A673 (cell line): Measurements from ENCODE around the gene TRDN. TPM values are rescaled to one million over a fixed set of nuclear protein-coding genes. Genes with fewer than 3 reads are reported as not detected.
"Not testable (repeated sequence)": the region's sequence is repeated elsewhere in the genome, so short reads cannot be mapped to it uniquely, and the experiment has no call there.

Experiments
- BruUV-seq: library from RNA; stranded (reverse); fragments of 400-500 nt; replicated peaks from 2 replicates; lab custom pipeline; 2021; lab: Mats Ljungman, UMichigan
- CTCF ChIA-PET: fragments of 300-600 bp; sonication (Branson Sonifier 250); formaldehyde crosslinking; loops from one replicate; lab custom pipeline; 2022; ENCODE audit warnings: antibody characterized with exemption; lab: Charles Lee
- POLR2A ChIA-PET: fragments of 300-600 bp; sonication (Branson Sonifier 250); formaldehyde crosslinking; loops from one replicate; lab custom pipeline; 2022; ENCODE audit warnings: antibody characterized with exemption; ENCODE audit not compliant: low non-redundant PET; lab: Charles Lee
- DNase-seq: peaks from one replicate; pipeline ENCODE4 v3.0.0-alpha.2; 2015; ENCODE audit warnings: low spot score
- H3K27ac ChIP-seq: fragments of 200-600 bp; sonication (generic); 2 replicates; pipeline ENCODE4 v1.5.1; 2016; ENCODE audit warnings: mixed run types, low read depth, mild to moderate bottlenecking, mixed read lengths, antibody characterized with exemption, low read length; ENCODE audit not compliant: poor library complexity, severe bottlenecking
- H3K27me3 ChIP-seq: fragments of 200-600 bp; sonication (generic); replicated peaks from 2 replicates; pipeline ENCODE4 v1.6.1; 2017; ENCODE audit warnings: mixed run types, low read depth, mild to moderate bottlenecking, mixed read lengths, antibody characterized with exemption, low read length; ENCODE audit not compliant: insufficient read depth, poor library complexity
- H3K36me3 ChIP-seq: fragments of 200-600 bp; sonication (generic); 2 replicates; pipeline ENCODE4 v1.6.1; 2016; ENCODE audit warnings: mixed run types, mild to moderate bottlenecking, mixed read lengths, antibody characterized with exemption, low read length; ENCODE audit not compliant: insufficient read depth, poor library complexity, severe bottlenecking
- H3K4me1 ChIP-seq: fragments of 200-600 bp; sonication (generic); 2 replicates; pipeline ENCODE4 v1.6.1; 2017; ENCODE audit warnings: mixed run types, mild to moderate bottlenecking, mixed read lengths, antibody characterized with exemption, low read length; ENCODE audit not compliant: insufficient read depth, poor library complexity, severe bottlenecking
- H3K4me3 ChIP-seq: fragments of 200-600 bp; sonication (generic); 2 replicates; pipeline ENCODE4 v1.5.1; 2016; ENCODE audit warnings: low read depth, mixed run types, mild to moderate bottlenecking, mixed read lengths, low read length; ENCODE audit not compliant: poor library complexity, severe bottlenecking
- H3K9me3 ChIP-seq: fragments of 200-600 bp; sonication (generic); 2 replicates; pipeline ENCODE4 v1.6.1; 2016; ENCODE audit warnings: mixed run types, low read depth, mild to moderate bottlenecking, mixed read lengths, antibody characterized with exemption, low read length; ENCODE audit not compliant: poor library complexity, severe bottlenecking
- EZH2 ChIP-seq: fragments of 200-600 bp; sonication (generic); IDR thresholded peaks from 2 replicates; pipeline ENCODE4 v1.6.1; 2017; ENCODE audit warnings: borderline replicate concordance, low read depth, mild to moderate bottlenecking, mixed read lengths, antibody characterized with exemption, low read length; ENCODE audit not compliant: poor library complexity, severe bottlenecking
- intact Hi-C: fragments of 100-400 bp; cut with micrococcal nuclease; formaldehyde crosslinking; loops from one replicate; pipeline ENCODE4 v1.10.0; 2022; ENCODE audit not compliant: unreplicated experiment
- total RNA-seq: library from RNA; stranded (reverse); gene quantifications from 2 replicates; pipeline ENCODE4 v1.2.3, GENCODE V29; 2021
- TF ChIP-seq, protein P1 (sequence below): fragments of 300-800, 200-600 bp; sonication (generic); conservative IDR thresholded peaks from 2 replicates; pipeline ENCODE4 v1.5.1; 2017; ENCODE audit warnings: low read depth, mild to moderate bottlenecking, antibody characterized with exemption, low read length, moderate library complexity, mixed read lengths

TRDN gene
- total RNA-seq, 1 experiment from 2014 or later: 3.8 TPM

DNA sequence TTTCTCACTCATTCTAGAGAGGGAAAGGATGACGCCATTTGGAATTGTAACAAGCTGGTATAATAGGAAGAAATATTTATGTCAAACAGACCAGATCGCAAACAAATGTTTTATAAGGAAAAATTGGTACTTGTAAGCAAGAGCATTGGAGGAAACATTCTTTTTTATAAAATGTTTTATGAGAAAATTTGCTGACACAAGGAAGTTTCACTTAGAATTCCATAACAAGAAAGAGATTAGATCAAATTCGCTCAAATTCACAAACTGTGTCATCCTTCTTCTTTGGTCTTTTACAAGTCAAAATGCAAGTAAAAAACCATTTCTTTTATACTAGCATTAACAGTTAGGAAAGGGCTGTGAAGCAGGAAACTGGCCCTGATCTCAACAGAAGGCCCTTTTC, 179.9 kb downstream of the TRDN start:
- Histone ChIP-seq H3K4me3 (no peak overlapping the region), H3K27ac (no peak overlapping the region), H3K27me3 (no peaks in the 10 kb centered on the region), H3K9me3 (no peaks in the 10 kb centered on the region), H3K36me3 (no peaks in the 10 kb centered on the region), H3K4me1 (no peaks in the 10 kb centered on the region)
- DNase-seq: peak; percentile 31
- CTCF ChIA-PET: no interaction called here
- no TSS peak for BruUV-seq
- POLR2A ChIA-PET: no interaction called here
- TF ChIP-seq, protein P1, sequence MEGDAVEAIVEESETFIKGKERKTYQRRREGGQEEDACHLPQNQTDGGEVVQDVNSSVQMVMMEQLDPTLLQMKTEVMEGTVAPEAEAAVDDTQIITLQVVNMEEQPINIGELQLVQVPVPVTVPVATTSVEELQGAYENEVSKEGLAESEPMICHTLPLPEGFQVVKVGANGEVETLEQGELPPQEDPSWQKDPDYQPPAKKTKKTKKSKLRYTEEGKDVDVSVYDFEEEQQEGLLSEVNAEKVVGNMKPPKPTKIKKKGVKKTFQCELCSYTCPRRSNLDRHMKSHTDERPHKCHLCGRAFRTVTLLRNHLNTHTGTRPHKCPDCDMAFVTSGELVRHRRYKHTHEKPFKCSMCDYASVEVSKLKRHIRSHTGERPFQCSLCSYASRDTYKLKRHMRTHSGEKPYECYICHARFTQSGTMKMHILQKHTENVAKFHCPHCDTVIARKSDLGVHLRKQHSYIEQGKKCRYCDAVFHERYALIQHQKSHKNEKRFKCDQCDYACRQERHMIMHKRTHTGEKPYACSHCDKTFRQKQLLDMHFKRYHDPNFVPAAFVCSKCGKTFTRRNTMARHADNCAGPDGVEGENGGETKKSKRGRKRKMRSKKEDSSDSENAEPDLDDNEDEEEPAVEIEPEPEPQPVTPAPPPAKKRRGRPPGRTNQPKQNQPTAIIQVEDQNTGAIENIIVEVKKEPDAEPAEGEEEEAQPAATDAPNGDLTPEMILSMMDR: no peak
- TF ChIP-seq EZH2: no peak
- intact Hi-C loops: no loop called here

DNA sequence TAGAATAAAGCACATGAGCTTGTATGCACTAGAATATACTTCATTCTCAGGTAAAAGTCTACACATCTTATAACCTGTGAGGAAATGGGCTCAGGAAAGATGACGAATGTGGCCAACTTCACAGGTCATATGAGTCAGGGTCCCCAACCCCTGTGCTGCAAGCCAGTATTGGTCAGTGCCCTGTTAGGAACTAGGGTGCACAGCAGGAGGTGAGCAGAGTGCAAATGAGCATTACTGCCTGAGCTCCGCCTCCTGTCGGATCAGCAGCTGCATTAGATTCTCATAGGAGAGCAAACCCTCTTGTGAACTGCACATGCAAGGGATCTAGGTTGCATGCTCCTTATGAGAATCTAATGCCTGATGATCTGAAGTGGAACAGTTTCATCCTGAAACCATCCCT, 182.3 kb downstream of the TRDN start:
- TF ChIP-seq, protein P1: no peak
- TF ChIP-seq EZH2: no peak
- Histone ChIP-seq H3K27ac (no peak overlapping the region), H3K4me1 (no peaks in the 10 kb centered on the region), H3K36me3 (no peaks in the 10 kb centered on the region), H3K4me3 (no peak overlapping the region), H3K9me3 (no peaks in the 10 kb centered on the region), H3K27me3 (no peaks in the 10 kb centered on the region)
- intact Hi-C loops: no loop called here
- DNase-seq: no peak
- ChIA-PET CTCF (no interaction called here), POLR2A (no interaction called here)
- BruUV-seq: no TSS peak

DNA sequence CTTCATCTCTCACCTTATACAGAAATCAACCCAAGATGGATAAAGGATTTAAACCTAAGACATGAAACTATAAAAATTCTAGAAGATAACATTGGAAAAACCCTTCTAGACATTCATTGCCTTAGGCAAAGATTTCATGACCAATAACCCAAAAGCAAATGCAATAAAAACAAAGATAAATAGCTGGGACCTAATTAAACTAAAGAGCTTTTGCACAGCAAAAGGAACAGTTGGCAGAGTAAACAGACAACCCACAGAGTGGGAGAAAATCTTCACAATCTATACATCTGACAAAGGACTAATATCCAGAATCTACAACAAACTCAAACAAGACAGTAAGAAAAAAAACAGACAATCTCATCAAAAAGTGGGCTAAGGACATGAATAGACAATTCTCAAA, 183.7 kb downstream of the TRDN start:
- DNase-seq, CTCF ChIA-PET, H3K4me3 ChIP-seq, H3K9me3 ChIP-seq, POLR2A ChIA-PET, BruUV-seq, intact Hi-C loops, H3K27ac ChIP-seq, H3K36me3 ChIP-seq, H3K4me1 ChIP-seq, H3K27me3 ChIP-seq: not testable (repeated sequence)

DNA sequence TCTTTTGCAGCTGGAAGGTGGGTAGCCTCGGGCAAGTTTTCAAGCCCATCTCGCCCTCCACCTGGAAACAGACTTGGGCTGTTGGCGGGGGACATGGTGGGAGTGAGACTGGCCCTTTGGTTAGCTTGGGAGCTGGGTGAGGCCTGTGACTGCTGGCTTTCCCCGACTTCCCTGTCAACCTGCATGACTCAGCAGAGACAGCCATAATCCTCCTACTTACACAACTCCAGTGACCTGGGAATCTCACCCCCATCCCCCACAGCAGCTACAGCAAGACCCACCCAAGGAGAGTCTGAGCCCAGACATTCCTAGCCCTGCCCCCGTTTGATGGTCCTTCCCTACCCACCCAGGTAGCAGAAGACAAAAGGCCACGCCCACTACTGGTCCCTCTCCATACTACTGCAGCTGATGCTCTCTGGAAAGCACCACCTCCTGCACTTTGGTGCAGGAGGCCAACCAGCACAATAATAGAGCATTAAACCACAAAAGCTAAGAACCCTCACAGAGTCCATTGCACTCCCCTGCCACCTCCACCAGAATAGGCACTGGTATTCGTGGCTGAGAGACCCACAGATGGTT, 188.4 kb downstream of the TRDN start:
- Histone ChIP-seq H3K4me1 (no peaks in the 10 kb centered on the region), H3K27me3 (no peaks in the 10 kb centered on the region), H3K4me3 (no peak overlapping the region), H3K9me3 (no peaks in the 10 kb centered on the region), H3K36me3 (no peaks in the 10 kb centered on the region), H3K27ac (no peak overlapping the region)
- no peak for TF ChIP-seq EZH2
- TF ChIP-seq, protein P1: no peak
- intact Hi-C loops: no loop called here
- BruUV-seq: no TSS peak
- no peak for DNase-seq
- ChIA-PET CTCF (no interaction called here), POLR2A (no interaction called here)
